ENCODE results near the gene FDXACB1. TPM values are rescaled to one million over a fixed set of nuclear protein-coding genes. Genes with fewer than 3 reads are reported as not detected.

FDXACB1 gene
- total RNA-seq, 1 donor from 2014 or later = 1.6 TPM

GRCh38 chr11:111922803-111923202 lies 43.8 kb upstream of the FDXACB1 start:
- no peak for TF ChIP-seq CTCF (IDR thresholded peaks at IDR 0.05)
- Mint-ChIP-seq H3K4me3 (ENCODE audit: unreplicated experiment) (peak overlapping the region; percentile 52), H3K36me3 (ENCODE audit: low read depth) (no peaks in the 10 kb centered on the region), H3K27me3 (ENCODE audit: low read depth) (no peaks in the 10 kb centered on the region), H3K27ac (ENCODE audit: unreplicated experiment) (peak overlapping the region; percentile 96), H3K4me1 (ENCODE audit: low read depth) (peaks cover 71% of the 10 kb centered on the region), H3K9me3 (ENCODE audit: low read depth) (no peaks in the 10 kb centered on the region)
- no peak for DNase-seq (ENCODE audit: low spot score)

GRCh38 chr11:111921541-111922230 lies 42.7 kb upstream of the FDXACB1 start:
- DNase-seq (ENCODE audit: low spot score) = no peak
- no peak for TF ChIP-seq CTCF (IDR thresholded peaks at IDR 0.05)
- peak overlapping the region; percentile 49 for H3K27ac Mint-ChIP-seq (ENCODE audit: unreplicated experiment)
- peaks cover 70% of the 10 kb centered on the region for H3K4me1 Mint-ChIP-seq (ENCODE audit: low read depth)
- no peaks in the 10 kb centered on the region for H3K36me3 Mint-ChIP-seq (ENCODE audit: low read depth)
- H3K27me3 Mint-ChIP-seq (ENCODE audit: low read depth) = no peaks in the 10 kb centered on the region
- no peak overlapping the region for H3K4me3 Mint-ChIP-seq (ENCODE audit: unreplicated experiment)
- no peaks in the 10 kb centered on the region for H3K9me3 Mint-ChIP-seq (ENCODE audit: low read depth)

- Mint-ChIP-seq H3K4me3 (ENCODE audit: unreplicated experiment) (no peak overlapping the region), H3K27ac (ENCODE audit: unreplicated experiment) (no peak overlapping the region), H3K4me1 (ENCODE audit: low read depth) (peaks cover 71% of the 10 kb centered on the region), H3K36me3 (ENCODE audit: low read depth) (no peaks in the 10 kb centered on the region), H3K9me3 (ENCODE audit: low read depth) (no peaks in the 10 kb centered on the region), H3K27me3 (ENCODE audit: low read depth) (no peaks in the 10 kb centered on the region)
- no peak for DNase-seq (ENCODE audit: low spot score)
- TF ChIP-seq CTCF (IDR thresholded peaks at IDR 0.05) = no peak
These were observed 41.9 kb upstream of the FDXACB1 start for GRCh38 chr11:111920908-111921307.

GRCh38 chr11:111918390-111919256 lies 39.7 kb upstream of the FDXACB1 start, which contains the start of gene C11orf52:
Gene C11orf52, plus strand, starts transcription at chr11:111918913. Its CDS starts 60 bp downstream, at chr11:111918973.
- Mint-ChIP-seq H3K9me3 (ENCODE audit: low read depth) (no peaks in the 10 kb centered on the region), H3K27ac (ENCODE audit: unreplicated experiment) (peak within 1 kb of the TSS; percentile 63), H3K4me3 (ENCODE audit: unreplicated experiment) (peak within 1 kb of the TSS; percentile 16), H3K36me3 (ENCODE audit: low read depth) (no peaks in the 10 kb centered on the region), H3K4me1 (ENCODE audit: low read depth) (peaks cover 72% of the 10 kb centered on the region), H3K27me3 (ENCODE audit: low read depth) (no peaks in the 10 kb centered on the region)
- no peak for DNase-seq (ENCODE audit: low spot score)
- TF ChIP-seq CTCF (IDR thresholded peaks at IDR 0.05) = no peak

GRCh38 chr11:111917788-111918187 lies 38.8 kb upstream of the FDXACB1 start:
- Mint-ChIP-seq H3K4me1 (ENCODE audit: low read depth) (peaks cover 72% of the 10 kb centered on the region), H3K27me3 (ENCODE audit: low read depth) (no peaks in the 10 kb centered on the region), H3K4me3 (ENCODE audit: unreplicated experiment) (no peak overlapping the region), H3K9me3 (ENCODE audit: low read depth) (no peaks in the 10 kb centered on the region), H3K27ac (ENCODE audit: unreplicated experiment) (no peak overlapping the region), H3K36me3 (ENCODE audit: low read depth) (no peaks in the 10 kb centered on the region)
- no peak for TF ChIP-seq CTCF (IDR thresholded peaks at IDR 0.05)
- no peak for DNase-seq (ENCODE audit: low spot score)
